Suppressor macrophage (primary cell): ENCODE data around the gene PTPN14.
A peak's percentile ranks its signal among the peaks of the same experiment; 100 is the strongest.

Experiments
- DNase-seq, 4 experiments: peaks; one replicate each; pipeline ENCODE4 v3.0.0-alpha.2; 2020 to 2022

PTPN14 gene

DNA sequence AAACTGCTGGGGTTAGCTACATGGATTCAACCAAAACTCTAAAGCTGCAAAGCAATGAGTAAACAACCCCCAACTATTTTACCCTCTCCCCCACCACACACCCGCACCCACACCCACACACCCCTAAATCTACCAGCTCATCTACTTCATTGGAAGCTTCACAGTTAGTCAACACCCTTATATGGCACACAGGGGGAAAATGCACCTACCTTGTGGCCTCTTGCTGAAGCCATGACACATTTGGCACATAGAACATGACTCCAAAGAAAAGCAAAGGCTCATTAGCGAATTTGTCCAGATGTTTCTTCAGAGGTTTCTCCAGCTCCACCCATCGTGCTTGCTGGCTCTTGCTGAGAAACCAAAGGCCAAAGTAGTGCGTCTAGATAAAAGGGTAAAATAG, 99.8 kb downstream of the PTPN14 start:
- no peak for DNase-seq

DNA sequence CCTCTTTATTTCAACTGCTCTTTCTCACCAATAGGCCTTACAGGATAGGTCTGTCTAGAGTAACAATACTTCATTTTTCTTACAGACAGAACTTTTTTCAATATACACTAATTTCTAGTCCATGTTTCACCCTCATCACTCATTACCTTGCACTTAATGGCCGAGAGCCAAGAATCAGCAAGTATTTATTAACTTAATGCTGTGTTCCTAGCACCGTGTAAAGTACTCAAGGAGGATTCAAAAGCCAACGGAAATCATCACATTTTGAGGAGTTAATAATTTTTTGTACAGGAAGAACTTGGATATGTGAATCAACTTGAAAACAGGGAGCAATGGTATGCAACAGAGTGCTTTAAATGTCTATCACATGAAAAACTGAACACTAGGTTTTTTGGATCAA, 102.0 kb downstream of the PTPN14 start:
- no peak for DNase-seq

DNA sequence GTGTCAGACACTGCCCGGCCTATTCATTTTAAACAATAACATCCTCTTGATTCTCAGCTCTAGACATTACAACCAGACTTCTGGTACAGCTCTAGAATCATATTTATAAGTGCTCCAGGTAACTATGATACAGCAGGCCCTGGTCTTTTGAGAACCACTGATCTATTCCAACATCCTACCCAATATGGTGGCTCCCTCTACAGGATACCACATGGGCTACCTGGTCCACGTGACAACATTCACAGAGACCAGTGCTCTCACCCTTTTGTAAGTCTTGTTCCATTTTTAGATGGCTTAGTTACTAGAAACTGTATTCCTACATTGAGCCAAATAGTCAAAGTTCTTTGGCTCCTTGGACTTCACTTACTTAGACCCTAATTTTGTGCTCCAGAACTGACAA, 102.9 kb downstream of the PTPN14 start:
- no peak for DNase-seq

DNA sequence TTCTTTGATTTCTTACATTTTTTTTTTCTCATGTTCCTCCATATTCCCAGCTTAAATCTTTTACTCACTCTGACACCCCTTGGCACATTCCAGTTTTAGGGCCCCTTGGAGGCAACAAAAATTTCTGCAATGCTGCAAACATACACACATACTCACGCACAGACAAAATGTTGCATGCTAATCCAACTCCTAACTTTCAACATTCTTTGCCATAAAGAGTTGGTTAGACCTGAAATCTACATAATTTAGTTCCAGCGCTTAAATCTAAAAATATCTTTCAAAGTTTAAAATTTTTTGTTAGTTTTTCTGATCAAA, 103.9 kb downstream of the PTPN14 start:
- DNase-seq: no peak

DNA sequence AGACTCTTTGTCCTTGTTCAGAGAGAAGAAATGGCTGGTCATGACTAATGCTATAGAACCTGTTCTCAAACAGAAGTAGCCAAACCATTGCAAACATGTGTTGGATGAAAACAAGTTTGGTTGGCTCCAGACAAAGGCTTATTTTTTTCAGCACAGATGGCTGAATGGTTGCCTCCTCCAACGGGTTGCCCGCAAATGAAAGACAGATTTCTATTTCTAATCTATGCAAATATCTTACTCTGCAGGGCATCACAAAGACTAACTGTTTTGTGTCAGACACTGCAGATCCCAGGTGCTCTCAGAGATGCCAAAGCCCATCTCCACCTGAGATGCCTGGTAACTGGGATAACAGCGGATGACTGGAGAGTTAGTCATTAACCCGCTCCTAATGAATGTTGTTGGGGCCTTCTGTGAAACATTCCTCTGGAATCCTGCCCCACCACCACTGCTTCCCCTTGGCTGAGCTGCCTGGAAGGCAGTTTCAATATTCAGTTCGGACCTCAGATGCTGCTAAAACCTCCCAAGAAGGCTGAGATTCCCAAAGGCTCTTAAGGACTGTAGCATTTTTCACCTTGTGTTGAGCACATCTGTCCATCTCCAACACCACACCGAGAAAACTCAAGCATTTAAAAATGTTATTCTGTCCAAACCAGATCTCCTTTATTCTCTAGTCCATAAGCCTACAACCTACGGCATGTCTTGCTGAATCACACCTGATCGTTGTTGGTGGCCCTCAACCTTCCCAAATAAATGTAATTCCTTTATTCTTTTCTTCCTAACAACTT, 104.4 kb downstream of the PTPN14 start:
- DNase-seq: no peak

DNA sequence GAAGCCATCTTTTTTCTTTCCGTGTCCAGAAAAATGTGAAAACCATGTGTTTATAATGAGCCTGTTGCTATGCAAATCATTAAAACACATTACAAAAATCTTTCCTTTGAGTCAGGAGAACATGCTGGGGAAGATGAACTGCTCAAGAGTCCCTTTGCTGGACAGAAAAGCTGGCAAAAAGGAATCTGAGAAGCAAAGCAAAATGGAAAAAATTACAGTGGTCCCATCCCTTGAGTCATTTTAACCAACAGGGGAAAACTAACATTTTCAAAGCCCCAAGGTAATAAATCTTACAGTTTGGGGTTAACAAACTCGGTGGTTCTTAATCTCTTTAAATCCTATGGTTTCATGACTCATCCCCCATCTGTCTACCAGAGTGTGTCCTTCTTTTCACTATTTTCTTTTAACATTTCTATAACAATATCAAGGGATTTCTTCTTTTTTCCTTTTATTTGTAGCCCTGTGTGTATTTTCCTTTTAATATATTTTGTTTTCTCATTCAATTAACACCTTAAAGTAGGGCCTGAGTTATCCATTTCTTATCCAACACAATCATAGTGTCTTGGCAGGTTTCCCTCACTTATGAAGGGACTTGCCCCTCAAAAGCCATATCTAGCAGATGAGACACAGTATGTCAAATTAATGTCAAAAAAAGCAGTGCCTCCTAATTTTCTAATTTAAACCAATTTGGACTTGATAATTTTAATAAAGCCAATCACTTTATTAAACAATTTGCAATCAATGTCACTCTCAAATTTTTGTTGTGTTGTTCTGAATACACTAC, 105.4 kb downstream of the PTPN14 start:
- DNase-seq: no peak

DNA sequence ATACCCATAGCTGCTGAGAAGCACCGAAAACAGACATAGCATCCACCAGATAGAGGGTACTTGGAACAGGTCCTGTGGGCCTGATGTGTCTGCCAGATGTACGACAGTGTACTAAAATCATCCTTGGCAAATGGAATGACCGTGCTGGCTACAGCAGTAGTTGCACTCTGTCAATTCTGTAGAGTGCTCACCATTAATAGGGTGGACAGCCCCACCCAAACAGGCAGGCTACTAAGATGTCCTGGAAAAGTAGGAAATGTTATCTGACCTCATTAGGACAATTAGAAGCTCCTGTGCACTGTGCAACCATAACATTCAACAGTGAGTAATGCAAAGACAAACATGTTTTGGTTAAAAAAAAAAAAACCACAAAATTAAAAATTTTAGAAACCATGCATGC, 106.2 kb downstream of the PTPN14 start:
- no peak for DNase-seq

DNA sequence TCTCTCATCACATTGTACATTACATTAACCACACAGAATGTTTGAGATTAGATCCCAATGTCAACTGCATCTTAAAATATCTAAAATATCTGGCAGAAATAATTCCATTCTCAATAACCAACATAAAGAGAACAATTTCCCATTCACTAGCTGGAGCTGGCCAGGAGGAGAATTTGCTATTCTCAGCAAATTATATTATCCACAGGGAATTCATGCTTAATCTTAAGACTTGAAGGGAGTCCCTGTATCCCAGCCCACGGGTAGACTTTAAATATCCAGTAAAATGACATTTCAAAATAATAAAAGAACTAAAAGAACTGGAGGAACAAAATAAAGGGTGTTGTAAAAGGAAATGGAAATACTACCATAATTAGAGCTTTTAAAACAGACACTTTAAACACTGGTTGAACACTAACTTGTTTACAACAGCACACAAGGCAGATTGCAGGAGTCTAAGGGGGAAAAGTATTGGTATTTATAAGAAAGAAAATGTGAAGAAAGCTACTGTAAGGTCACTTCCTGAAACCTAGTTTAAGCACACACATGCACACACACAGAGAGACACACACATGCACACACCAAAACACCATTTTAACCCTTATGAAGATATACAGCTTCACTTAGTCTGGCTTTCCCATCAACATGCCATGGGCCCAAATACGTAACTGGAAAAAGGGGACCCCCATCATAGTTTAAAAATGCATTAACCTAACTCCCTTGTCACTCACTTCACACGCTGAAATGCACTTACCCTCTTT, 107.0 kb downstream of the PTPN14 start:
- no peak for DNase-seq

DNA sequence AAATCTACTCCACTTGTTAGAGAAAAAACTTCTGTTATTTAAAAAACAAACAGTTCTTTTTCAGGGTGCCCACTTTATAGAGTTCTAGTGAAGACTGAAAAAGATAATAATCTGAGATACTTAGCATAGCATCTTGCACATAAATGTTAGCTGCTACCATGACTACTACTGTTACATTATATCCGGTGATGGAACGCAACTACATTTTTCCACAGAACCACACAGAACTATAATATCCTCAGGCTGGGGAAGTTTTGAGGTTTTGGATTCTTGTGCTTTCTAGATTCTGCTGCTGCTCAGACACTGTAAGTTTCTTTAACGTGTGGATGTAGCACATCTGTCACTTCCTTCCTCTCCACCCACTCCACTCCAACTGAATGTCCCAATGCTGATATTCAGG, 110.3 kb downstream of the PTPN14 start:
- DNase-seq: peak; percentile 8 to 49 (median 20)

DNA sequence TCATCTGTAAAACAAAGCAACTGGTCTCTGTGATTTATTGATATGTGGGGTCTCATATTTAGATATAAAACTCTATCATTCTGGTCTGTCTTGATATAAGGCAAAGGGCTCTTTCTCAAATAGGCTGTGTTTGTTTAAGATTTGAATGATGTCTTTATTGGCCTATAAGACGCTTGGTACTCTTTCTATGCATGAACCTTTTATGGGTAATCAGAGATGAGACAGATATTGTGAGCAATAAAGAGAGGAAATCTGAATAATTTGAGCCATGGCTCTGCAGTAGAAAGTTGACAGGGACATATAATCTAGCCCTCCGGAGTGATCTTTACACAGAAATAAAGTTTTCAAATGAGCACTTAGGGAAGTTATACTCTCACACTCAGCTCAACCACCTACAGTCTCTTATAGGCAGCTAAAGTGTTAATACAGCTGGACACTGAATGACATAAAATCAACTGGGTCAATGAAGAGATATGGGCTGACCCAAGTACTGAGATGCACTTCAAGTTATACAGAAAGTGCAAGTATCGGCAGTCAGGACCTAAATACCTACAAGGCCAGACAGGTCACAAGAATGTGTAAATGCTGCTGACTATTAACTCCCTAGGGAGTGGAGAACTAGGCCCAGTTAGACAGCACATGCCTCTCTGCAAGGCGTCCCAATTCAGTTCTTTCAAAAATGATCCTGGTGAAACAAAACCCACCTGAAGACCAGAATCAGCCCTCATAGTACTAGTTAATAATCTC, 111.0 kb downstream of the PTPN14 start:
- no peak for DNase-seq

DNA sequence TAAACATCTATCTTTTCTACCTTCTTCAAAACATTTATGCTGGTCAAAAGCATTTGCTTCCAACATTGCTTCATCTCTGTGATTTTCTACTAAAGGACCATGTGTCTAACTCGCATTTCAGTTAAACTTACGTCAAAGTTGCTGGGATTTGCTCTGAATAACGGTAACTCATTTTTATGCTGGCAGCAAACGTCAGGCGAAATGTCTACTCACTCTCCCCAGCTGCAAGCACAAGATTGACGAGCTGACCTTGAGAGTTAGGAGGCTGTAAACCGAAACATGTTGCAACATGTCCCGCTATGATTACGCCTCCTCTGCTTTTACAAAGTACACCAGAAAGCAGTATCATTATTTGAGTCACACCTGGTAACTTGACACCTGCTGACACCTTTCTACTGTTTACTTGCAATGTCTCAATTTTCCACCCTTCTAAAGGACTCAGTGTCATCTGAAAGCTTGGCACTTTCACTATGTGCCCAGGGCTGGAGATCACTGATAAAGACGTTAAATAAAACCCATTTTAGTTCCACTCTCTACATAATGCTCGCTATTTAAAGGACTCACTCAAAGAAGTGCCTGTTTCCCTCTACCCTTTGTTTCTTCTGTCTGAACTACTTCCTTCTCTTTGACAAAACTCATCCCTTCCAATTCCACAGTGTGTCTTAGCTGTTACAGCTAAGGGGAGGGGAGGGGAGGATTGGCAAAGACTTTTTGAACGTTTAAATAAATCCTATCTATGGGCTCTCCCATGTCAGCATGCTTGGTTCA, 111.9 kb downstream of the PTPN14 start:
- DNase-seq: peak; percentile 5 to 29 (median 16)

DNA sequence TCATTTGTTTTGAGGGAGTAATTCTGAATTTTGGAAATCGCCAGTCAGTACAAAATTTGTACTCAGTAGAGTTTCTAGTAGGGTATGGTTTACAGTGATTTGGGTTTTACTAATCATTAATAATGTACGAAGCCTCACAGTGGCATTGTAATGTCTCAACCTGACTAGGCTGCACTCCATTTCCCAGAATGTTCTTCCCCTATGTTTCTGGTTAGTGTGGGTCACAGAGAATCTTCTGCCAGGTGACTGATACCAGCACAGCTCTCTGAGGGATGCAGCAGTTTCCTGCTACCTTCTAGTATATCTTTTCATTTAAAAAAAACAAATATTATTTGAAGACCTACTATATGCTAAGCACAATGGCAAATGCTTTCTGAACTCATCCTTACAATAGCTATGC, 112.9 kb downstream of the PTPN14 start:
- DNase-seq: no peak

DNA sequence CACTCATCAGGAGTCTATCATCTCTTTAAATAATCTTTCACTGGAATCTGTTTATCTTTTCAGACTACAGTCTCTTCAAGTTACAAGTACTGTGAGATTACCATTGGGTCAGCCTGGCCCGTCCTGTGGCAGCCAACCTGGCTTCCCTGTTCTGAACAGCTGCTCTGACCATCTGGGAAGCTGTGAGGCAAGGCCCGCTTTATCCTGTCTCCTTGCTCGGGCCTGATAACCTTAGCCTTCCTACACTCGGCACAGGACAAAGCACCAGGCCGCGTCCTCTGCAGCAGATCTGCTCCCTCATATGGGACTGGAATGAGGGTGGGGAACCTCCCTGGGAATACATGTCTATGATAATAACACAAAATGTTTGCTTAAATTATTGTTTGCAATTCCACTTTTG, 113.3 kb downstream of the PTPN14 start:
- DNase-seq: no peak

DNA sequence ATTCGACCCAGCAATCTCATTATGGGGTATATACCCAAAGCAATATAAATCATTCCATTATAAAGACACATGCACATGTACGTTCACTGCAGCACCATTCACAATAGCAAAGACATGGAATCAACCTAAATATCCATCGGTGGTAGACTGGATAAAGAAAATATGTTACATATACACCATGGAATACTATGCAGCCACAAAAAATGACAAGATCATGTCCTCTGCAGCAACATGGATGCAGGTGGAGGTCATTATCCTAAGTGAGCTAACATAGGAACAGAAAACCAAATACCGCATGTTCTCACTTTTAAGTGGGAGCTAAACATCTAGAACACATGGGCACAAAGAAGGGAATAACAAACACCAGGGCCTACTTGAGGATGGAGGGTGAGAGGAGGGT, 115.5 kb downstream of the PTPN14 start:
- no peak for DNase-seq

DNA sequence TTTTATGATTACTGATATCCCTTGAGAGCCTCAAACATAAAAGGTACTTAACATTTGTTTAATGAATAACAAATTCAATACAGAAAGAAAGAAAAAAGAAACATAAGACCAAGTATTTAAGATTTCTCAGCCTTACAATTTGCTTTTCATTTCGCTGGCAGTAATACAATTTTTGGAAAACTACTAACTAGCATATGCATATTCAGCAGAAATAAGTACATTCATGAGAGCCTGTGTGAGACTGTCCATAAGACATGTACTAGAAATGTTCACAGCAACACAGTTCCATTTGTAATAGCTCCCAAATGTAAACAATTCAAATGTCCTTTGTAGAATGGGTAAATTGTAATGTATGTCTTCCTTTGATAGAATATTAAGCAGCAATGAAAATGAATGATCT, 119.2 kb downstream of the PTPN14 start:
- DNase-seq: no peak

DNA sequence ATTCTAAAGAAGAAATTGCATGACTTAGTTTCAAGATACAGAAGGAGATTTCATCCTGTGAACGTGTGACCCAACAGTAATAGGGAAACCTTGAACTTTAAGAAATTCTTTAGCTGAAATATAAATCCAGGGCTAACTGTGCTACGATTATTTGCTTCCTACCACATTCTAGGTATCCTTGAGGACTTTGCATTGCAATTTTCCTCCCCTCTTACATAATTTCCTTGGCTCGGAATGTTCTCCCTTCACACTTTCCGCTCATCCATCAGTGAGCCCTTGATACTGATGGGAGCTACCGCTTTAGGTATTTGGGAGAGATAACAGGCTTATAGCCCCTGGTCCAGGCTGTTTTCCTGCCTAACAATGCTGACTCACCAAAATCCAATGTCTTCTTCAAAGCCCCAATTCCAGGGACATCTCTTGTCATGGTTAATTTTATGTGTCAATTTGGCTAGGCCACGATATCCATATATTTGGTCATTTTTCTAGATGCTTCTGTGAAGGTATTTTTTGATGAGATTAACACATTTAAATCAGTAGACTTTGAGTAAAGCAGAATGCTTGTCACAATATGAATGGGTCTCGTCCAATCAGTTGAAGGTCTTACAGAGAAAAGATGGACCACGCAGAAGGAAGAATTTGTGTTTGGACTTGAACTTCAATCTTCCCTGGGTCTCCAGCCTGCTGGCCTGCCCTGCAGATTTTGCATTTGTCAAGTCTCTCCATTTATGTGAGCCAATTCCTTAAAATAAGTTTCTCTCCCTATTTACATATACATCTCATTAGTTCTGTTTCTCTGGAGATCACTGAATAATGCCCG, 121.2 kb downstream of the PTPN14 start:
- no peak for DNase-seq

DNA sequence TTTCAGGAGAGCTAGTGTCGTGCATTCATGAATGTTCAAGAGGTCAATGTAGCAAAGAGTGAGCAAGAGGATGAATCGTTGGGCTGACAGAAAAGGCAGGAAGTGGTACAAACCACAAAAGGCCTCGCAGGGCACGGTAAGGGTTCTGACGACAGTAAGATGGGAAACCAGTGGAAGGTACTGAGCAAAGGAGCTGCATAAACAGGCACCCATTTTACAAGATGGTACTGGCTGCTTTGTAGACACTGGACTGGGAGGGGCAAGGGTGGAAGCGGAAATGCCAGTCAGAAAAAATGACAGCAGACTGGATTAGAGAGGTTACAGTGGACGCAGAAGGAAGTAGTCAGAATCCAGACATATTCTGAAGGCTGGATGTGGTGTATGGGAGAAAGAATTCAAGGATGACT, 123.5 kb downstream of the PTPN14 start:
- peak; percentile 9 to 50 (median 34) for DNase-seq

DNA sequence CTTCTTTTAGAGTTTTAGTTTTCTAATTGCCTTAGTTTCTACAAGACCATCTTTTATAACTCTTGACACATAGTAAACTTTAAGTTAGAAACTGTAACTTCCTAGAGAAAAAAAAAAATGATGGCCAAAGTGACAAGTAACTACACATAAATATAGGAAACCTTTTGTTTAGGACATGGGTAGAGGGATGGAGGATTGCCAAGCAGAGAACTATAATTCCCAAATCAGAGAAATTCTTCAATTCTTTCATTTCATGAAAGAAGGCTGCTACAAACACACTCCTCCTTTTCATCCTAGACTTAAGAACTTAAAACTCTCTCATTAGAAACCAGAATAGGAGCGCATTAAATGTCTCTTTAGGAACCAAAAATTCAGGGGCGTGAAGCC, 125.0 kb downstream of the PTPN14 start:
- DNase-seq: no peak

DNA sequence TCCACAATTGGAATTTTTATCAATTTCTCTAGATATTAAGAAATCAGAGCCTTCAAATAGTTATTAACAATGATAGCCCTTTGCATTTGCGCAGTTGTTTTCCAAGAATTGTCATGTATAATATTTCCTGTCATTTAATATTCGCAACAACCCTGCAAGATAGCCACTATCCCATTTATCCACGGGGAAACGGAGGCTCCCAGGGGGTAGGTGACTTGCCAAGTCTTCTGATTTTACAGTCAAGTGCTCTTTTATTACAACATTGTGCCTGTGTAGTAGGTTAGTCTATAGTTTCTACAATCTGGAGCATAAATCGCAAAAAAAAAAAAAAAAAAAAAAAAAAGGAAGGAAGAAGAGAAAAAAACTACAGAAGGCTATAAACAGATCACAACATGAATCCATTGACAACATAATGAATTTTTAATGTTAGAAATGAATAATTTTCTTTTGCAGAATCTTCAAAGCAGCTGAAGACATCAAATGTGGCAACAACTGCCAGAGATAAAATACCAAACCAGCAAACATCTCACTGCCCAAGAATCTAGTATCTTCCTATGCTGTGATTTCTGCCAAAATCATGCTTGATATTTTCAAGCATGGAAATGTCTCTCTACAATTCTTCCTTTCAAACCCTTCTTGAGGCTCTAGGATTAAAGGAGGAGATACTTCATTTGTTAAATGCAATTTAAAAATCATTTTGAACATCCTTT, 125.5 kb downstream of the PTPN14 start:
- DNase-seq: no peak

DNA sequence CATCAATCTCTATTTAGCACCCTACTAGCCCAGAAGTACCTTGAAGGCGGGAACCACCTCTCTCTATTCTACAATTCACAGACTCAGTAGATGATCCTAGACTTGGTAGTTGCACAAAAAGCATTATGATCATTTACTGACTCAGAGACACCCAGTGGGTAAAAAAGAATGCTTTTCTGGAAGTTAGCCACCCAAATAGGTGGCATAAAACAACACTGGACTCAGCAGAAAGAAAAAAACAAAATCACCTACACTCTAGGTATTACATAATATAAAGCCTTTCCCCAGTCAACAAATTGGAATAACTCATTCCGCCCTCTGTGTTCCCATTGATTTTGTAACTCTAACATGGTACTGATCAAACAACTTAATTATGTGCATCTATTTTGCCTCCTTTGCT, 126.3 kb downstream of the PTPN14 start:
- DNase-seq: no peak

DNA sequence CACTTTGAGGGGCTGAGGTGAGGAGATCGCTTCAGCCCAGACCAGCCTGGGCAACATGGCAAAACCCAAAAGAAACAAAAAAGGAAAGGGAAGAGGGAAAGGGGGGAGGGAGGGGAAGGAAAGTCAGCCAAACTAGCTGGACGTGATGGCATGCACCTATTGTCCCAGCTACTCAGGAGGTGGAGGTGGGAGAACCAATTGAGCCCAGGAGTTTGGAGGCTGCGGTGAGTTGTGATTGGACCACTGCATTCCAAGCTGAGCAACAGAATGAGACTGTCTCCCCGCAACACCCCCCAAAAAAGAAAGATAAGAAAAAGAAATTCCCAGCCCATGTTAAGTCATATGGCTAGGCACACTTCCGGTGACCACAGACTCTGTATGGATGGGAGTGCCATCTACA, 128.4 kb downstream of the PTPN14 start:
- DNase-seq: no peak
